OCI-LY1 (cell line): ENCODE measurements around the gene MYF6.

Experiments
- H2AFZ ChIP-seq: fragments of 200-600 bp; sonication (generic), shearing (Covaris generic); 2 replicates; pipeline ENCODE4 v1.6.0; 2014; ENCODE audit warnings: antibody characterized with exemption, mild to moderate bottlenecking, low read length
- H3F3A ChIP-seq: fragments of 200-600 bp; sonication (generic), shearing (Covaris generic); 2 replicates; pipeline ENCODE4 v1.6.0; 2014; ENCODE audit warnings: mild to moderate bottlenecking, antibody characterized with exemption, low read length, moderate library complexity; ENCODE audit not compliant: insufficient read depth
- H3K27ac ChIP-seq: fragments of 200-600 bp; sonication (generic); 2 replicates; pipeline ENCODE4 v1.5.1; 2014; ENCODE audit warnings: low read length, mixed run types, mild to moderate bottlenecking, low read depth; ENCODE audit not compliant: poor library complexity, severe bottlenecking
- H3K27me3 ChIP-seq: fragments of 200-600 bp; sonication (generic); 2 replicates; pipeline ENCODE4 v1.6.0; 2014; ENCODE audit warnings: antibody characterized with exemption, mild to moderate bottlenecking, low read length, moderate library complexity; ENCODE audit not compliant: insufficient read depth
- H3K36me3 ChIP-seq: fragments of 200-600 bp; sonication (generic); 2 replicates; pipeline ENCODE4 v1.6.1; 2014; ENCODE audit warnings: mild to moderate bottlenecking, antibody characterized with exemption, low read length, moderate library complexity, mixed read lengths; ENCODE audit not compliant: insufficient read depth
- H3K4me1 ChIP-seq: fragments of 200-600 bp; sonication (generic); 2 replicates; pipeline ENCODE4 v1.5.1; 2014; ENCODE audit warnings: mild to moderate bottlenecking, low read length, moderate library complexity; ENCODE audit not compliant: insufficient read depth, severe bottlenecking
- H3K4me2 ChIP-seq: fragments of 200-600 bp; sonication (generic), shearing (Covaris generic); 2 replicates; pipeline ENCODE4 v1.6.1; 2014; ENCODE audit warnings: low read length
- H3K4me3 ChIP-seq: fragments of 200-600 bp; sonication (generic); 2 replicates; pipeline ENCODE4 v1.5.1; 2014; ENCODE audit warnings: low read length, low read depth, mild to moderate bottlenecking, mixed read lengths; ENCODE audit not compliant: poor library complexity, severe bottlenecking
- H3K79me2 ChIP-seq: fragments of 200-600 bp; shearing (Covaris generic); 2 replicates; pipeline ENCODE4 v1.6.1; 2016; ENCODE audit warnings: mixed run types, low read length, mixed read lengths; ENCODE audit not compliant: insufficient read depth
- H3K9ac ChIP-seq: fragments of 200-600 bp; sonication (generic), shearing (Covaris generic); 2 replicates; pipeline ENCODE4 v1.6.1; 2014; ENCODE audit warnings: mild to moderate bottlenecking, low read length, mixed read lengths
- H3K9me2 ChIP-seq: fragments of 200-600 bp; sonication (generic), shearing (Covaris generic); 2 replicates; pipeline ENCODE4 v1.6.1; 2014; ENCODE audit warnings: low read depth, mild to moderate bottlenecking, low read length, mixed read lengths
- H3K9me3 ChIP-seq: fragments of 200-600 bp; shearing (Covaris generic); 2 replicates; pipeline ENCODE4 v1.6.1; 2014; ENCODE audit warnings: low read length, mixed read lengths
- H4K20me1 ChIP-seq: fragments of 200-600 bp; sonication (generic), shearing (Covaris generic); 2 replicates; pipeline ENCODE4 v1.6.0; 2016; ENCODE audit warnings: mild to moderate bottlenecking, low read length; ENCODE audit not compliant: insufficient read depth
- EZH2 ChIP-seq: fragments of 200-600 bp; sonication (generic), shearing (Covaris generic); IDR thresholded peaks from 2 replicates; pipeline ENCODE4 v1.8.0; 2017; ENCODE audit warnings: borderline replicate concordance, mixed run types, mild to moderate bottlenecking, antibody characterized with exemption, low read length, moderate library complexity, mixed read lengths
- TF ChIP-seq, protein P1 (sequence below): fragments of 200-600 bp; sonication (generic), shearing (Covaris generic); IDR thresholded peaks from 2 replicates; pipeline ENCODE4 v1.5.1; 2017; ENCODE audit warnings: mild to moderate bottlenecking, antibody characterized with exemption, low read length, moderate library complexity, mixed read lengths

The MYF6 gene

GRCh38 chr12:80690513-80690912, 16.9 kb upstream of the MYF6 start:
- H3K4me3 ChIP-seq, result no peak overlapping the region
- H3K79me2 ChIP-seq, result no peaks in the 10 kb centered on the region
- no peak overlapping the region for H3K4me2 ChIP-seq
- H3K27ac ChIP-seq, result no peak overlapping the region
- no peak overlapping the region for H3K9ac ChIP-seq
- no peaks in the 10 kb centered on the region for H3K4me1 ChIP-seq
- no peak overlapping the region for H2AFZ ChIP-seq
- H3F3A ChIP-seq, result no peaks in the 10 kb centered on the region
- TF ChIP-seq, protein P1, sequence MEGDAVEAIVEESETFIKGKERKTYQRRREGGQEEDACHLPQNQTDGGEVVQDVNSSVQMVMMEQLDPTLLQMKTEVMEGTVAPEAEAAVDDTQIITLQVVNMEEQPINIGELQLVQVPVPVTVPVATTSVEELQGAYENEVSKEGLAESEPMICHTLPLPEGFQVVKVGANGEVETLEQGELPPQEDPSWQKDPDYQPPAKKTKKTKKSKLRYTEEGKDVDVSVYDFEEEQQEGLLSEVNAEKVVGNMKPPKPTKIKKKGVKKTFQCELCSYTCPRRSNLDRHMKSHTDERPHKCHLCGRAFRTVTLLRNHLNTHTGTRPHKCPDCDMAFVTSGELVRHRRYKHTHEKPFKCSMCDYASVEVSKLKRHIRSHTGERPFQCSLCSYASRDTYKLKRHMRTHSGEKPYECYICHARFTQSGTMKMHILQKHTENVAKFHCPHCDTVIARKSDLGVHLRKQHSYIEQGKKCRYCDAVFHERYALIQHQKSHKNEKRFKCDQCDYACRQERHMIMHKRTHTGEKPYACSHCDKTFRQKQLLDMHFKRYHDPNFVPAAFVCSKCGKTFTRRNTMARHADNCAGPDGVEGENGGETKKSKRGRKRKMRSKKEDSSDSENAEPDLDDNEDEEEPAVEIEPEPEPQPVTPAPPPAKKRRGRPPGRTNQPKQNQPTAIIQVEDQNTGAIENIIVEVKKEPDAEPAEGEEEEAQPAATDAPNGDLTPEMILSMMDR, result no peak
- TF ChIP-seq EZH2, result no peak
- H3K27me3 ChIP-seq, result no peaks in the 10 kb centered on the region
- no peaks in the 10 kb centered on the region for H3K9me3 ChIP-seq
- H3K9me2 ChIP-seq, result no peaks in the 10 kb centered on the region
- no peaks in the 10 kb centered on the region for H4K20me1 ChIP-seq
- H3K36me3 ChIP-seq, result no peaks in the 10 kb centered on the region

DNA sequence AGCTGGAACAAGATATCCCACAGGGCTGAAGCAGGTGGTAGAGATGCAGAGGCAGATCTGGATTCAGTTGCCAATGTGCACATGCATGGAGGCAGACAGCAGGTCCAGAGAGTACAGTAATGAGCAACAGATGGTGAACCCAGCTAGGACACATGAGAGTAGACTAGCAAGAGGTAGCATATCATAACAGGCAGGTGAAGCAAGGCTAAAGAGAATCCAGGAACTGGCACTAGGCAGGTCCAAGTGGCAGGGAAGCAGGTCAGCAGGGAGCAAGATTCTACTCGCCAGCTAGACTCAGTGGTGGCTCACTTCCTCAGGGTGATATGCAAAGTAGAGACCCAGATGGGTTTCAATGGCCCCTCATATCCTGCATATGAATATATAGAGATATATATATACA, 15.3 kb upstream of the MYF6 start:
- H2AFZ ChIP-seq, result no peak overlapping the region
- H3F3A ChIP-seq, result no peaks in the 10 kb centered on the region
- no peak overlapping the region for H3K27ac ChIP-seq
- H3K4me2 ChIP-seq, result no peak overlapping the region
- H3K4me1 ChIP-seq, result no peaks in the 10 kb centered on the region
- H3K9ac ChIP-seq, result no peak overlapping the region
- no peak for TF ChIP-seq EZH2
- H3K9me2 ChIP-seq, result no peaks in the 10 kb centered on the region
- no peaks in the 10 kb centered on the region for H3K9me3 ChIP-seq
- no peak overlapping the region for H3K4me3 ChIP-seq
- H3K27me3 ChIP-seq, result no peaks in the 10 kb centered on the region
- no peaks in the 10 kb centered on the region for H3K79me2 ChIP-seq
- no peaks in the 10 kb centered on the region for H3K36me3 ChIP-seq
- no peaks in the 10 kb centered on the region for H4K20me1 ChIP-seq

DNA sequence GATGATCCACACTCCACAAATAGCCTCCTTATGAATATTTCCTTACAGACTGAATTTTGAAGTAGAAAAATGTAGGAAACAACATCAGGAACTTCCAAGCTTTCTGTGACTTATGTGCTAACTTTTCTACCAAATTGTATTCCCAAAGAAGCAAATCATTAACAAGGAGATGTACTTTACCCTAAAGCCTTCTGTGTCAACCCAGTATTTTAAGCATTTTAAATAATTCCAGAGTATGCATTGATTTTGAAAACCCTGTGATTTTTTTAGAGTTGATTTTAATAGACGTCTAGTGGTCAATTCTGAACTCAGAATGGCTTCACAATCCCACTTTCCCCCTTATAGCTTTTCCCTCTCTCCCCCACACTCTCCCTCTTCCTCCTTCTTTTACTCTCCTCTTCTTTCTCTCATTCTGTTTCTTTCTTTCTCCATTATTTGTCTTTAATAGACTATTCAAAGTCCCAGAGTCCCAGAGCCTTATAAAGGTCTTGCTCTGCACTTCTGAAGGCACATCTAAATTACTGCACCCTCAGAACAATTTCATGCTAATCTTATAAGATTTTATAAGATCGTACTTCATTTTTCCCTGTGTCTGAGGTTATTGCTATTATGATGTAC, 10.1 kb upstream of the MYF6 start:
- Histone ChIP-seq H4K20me1 (no peaks in the 10 kb centered on the region), H3K27me3 (no peaks in the 10 kb centered on the region), H3K79me2 (no peaks in the 10 kb centered on the region), H3K4me1 (no peaks in the 10 kb centered on the region), H3K4me3 (no peak overlapping the region), H3K27ac (no peak overlapping the region), H3K36me3 (no peaks in the 10 kb centered on the region), H2AFZ (no peak overlapping the region), H3K4me2 (no peak overlapping the region), H3K9me2 (no peaks in the 10 kb centered on the region), H3F3A (no peaks in the 10 kb centered on the region), H3K9me3 (no peaks in the 10 kb centered on the region), H3K9ac (no peak overlapping the region)
- TF ChIP-seq, protein P1, result no peak
- no peak for TF ChIP-seq EZH2

DNA sequence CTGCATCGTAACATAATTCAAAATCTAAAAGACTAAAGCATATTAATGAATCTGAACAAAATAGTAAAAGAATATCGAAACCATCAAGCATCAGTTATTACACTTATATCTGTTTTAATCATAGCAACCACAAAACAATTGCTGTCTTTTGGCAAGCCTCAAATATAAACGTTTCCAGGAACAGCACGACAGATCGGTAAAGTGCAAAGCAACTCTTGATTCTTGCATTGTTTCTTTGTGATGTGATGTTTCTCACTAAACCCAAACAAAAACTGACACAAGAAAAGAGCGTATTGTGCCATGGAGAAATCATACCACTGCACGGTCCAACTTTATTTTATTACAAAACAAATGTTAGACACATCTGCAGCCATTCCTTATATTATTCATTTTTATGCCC, 9.2 kb upstream of the MYF6 start:
- no peaks in the 10 kb centered on the region for H3K9me2 ChIP-seq
- no peaks in the 10 kb centered on the region for H3K9me3 ChIP-seq
- no peak overlapping the region for H3K4me2 ChIP-seq
- no peaks in the 10 kb centered on the region for H4K20me1 ChIP-seq
- no peak overlapping the region for H3K4me3 ChIP-seq
- H3K27me3 ChIP-seq, result no peaks in the 10 kb centered on the region
- TF ChIP-seq EZH2, result no peak
- TF ChIP-seq, protein P1, result no peak
- H3K9ac ChIP-seq, result no peak overlapping the region
- H3K36me3 ChIP-seq, result no peaks in the 10 kb centered on the region
- no peak overlapping the region for H3K27ac ChIP-seq
- H3K4me1 ChIP-seq, result no peaks in the 10 kb centered on the region
- H2AFZ ChIP-seq, result no peak overlapping the region
- H3F3A ChIP-seq, result no peaks in the 10 kb centered on the region
- no peaks in the 10 kb centered on the region for H3K79me2 ChIP-seq
